ENCODE results near the gene PGAP1. TPM values are rescaled to one million over a fixed set of nuclear protein-coding genes. Genes with fewer than 3 reads are reported as not detected.

Gene PGAP1
- total RNA-seq, 4 donors from 2014 or later = 4.3 to 10.2 (median 6.9) TPM

- 5 to 9% methylated on average over 20 to 21 of the region's 22 CpGs for whole genome bisulfite sequencing, 2 donors (ENCODE audit: low coverage in 1 of 2)
- H3K27me3 ChIP-seq = no peaks in the 10 kb centered on the region
- no peak for ATAC-seq
- TF ChIP-seq, protein P1, sequence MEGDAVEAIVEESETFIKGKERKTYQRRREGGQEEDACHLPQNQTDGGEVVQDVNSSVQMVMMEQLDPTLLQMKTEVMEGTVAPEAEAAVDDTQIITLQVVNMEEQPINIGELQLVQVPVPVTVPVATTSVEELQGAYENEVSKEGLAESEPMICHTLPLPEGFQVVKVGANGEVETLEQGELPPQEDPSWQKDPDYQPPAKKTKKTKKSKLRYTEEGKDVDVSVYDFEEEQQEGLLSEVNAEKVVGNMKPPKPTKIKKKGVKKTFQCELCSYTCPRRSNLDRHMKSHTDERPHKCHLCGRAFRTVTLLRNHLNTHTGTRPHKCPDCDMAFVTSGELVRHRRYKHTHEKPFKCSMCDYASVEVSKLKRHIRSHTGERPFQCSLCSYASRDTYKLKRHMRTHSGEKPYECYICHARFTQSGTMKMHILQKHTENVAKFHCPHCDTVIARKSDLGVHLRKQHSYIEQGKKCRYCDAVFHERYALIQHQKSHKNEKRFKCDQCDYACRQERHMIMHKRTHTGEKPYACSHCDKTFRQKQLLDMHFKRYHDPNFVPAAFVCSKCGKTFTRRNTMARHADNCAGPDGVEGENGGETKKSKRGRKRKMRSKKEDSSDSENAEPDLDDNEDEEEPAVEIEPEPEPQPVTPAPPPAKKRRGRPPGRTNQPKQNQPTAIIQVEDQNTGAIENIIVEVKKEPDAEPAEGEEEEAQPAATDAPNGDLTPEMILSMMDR (IDR thresholded peaks at IDR 0.05) = no peak
- TF ChIP-seq POLR2AphosphoS5 (IDR thresholded peaks at IDR 0.05) (no peak), POLR2A (IDR thresholded peaks at IDR 0.05) (no peak), EP300 (IDR thresholded peaks at IDR 0.05) (no peak)
- peak overlapping the region; percentile 62 to 87 for H3K4me3 ChIP-seq
- H3K36me3 ChIP-seq = no peaks in the 10 kb centered on the region
- H3K27ac ChIP-seq = peak overlapping the region; percentile 86 to 96 (median 90)
- H3K4me1 ChIP-seq = peaks cover 0 to 29% (median 2%) of the 10 kb centered on the region in 3 donors
- no peaks in the 10 kb centered on the region for H3K9me3 ChIP-seq
These were observed 1.1 kb upstream of the PGAP1 start for GRCh38 chr2:196927376-196928225.

DNA sequence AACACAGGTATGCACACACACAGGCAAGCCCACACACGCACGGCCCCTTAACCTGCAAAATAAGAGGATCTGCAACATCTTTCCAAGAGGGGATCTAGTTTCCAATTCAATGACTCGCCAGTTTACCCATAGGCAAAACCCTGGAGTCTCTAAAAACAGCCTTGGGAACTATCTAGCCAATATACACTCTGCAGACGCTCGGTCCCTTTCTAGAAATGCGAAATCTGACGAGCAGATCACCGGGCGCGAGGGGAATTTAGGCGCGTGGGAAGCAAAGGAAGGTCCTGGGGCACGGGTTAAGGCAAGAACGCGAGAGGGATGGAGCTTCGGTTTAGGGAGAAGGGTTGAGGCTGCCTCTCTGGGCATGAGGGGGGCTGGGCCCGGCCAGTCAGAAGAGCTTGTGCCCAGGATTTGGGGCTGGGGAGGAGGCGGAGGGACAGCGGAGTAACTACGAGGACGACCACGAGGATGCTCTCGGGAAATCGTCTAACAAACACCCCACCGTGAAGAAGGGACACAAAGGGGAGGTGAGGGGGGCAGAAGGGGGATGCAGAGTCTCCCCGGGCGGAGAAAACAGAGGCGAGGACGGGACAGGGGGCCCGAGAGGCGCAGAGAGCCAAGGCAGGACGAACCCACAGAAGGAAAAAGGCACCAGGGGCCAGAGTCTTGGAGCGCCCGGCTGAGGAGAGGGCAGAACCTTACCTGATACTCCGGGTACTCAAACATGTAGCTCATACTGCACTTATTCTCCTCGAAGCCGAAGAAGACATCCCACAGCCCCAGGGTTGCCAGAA is 542 bp downstream of the PGAP1 start:
- 0 to 1% methylated on average over 27 to 28 of the region's 37 CpGs for WGBS, 2 donors (ENCODE audit: low coverage in 1 of 2)
- peak overlapping the region; percentile 62 to 87 for H3K4me3 ChIP-seq
- H3K4me1 ChIP-seq = peaks cover 0 to 29% (median 2%) of the 10 kb centered on the region in 3 donors
- peak overlapping the region; percentile 86 to 96 (median 90) for H3K27ac ChIP-seq
- peak; percentile 32 for ATAC-seq
- no peaks in the 10 kb centered on the region for H3K36me3 ChIP-seq
- no peaks in the 10 kb centered on the region for H3K27me3 ChIP-seq
- TF ChIP-seq EP300 (IDR thresholded peaks at IDR 0.05) (no peak), POLR2A (IDR thresholded peaks at IDR 0.05) (no peak), POLR2AphosphoS5 (IDR thresholded peaks at IDR 0.05) (no peak)
- TF ChIP-seq, protein P1 (IDR thresholded peaks at IDR 0.05) = no peak
- no peaks in the 10 kb centered on the region for H3K9me3 ChIP-seq

GRCh38 chr2:196925051-196925767 is 1.3 kb downstream of the PGAP1 start:
- Histone ChIP-seq H3K4me3 (peak overlapping the region; percentile 62 to 87), H3K4me1 (peaks cover 0 to 29% (median 2%) of the 10 kb centered on the region in 3 donors), H3K9me3 (no peaks in the 10 kb centered on the region), H3K27ac (peak overlapping the region in 3 of 4 donors; percentile 87 to 96 (median 94)), H3K27me3 (no peaks in the 10 kb centered on the region), H3K36me3 (no peaks in the 10 kb centered on the region)
- ATAC-seq = no peak
- TF ChIP-seq POLR2A (IDR thresholded peaks at IDR 0.05) = no peak
- TF ChIP-seq, protein P1 (IDR thresholded peaks at IDR 0.05) = no peak
- TF ChIP-seq POLR2AphosphoS5 (IDR thresholded peaks at IDR 0.05) = no peak
- TF ChIP-seq EP300 (IDR thresholded peaks at IDR 0.05) = no peak
- WGBS, 2 donors (ENCODE audit: low coverage in 1 of 2) = 15 to 17% methylated on average over 10 to 11 of the region's 11 CpGs

DNA sequence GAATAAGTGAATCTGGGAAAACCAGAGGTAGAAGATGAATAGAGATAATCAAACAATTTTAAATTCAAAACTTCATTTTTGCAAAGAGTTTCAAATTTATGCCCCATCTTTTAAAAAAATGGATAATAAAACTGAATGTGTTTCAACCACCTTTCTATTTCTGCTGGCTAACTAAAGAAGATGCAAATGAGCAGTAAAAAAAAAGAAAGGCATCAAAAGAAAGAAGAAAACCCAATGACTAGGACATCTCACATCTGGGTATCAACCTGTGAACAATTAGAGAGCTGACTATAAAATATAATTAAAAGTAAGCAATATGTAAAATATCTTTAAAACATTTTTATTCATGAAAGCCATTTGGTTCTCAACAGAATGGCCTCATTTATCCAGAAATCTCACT is 2.5 kb downstream of the PGAP1 start:
- Histone ChIP-seq H3K27me3 (no peaks in the 10 kb centered on the region), H3K27ac (no peak overlapping the region), H3K9me3 (no peaks in the 10 kb centered on the region), H3K36me3 (no peaks in the 10 kb centered on the region), H3K4me1 (peaks cover 0 to 29% (median 2%) of the 10 kb centered on the region in 3 donors), H3K4me3 (no peak overlapping the region)
- no peak for ATAC-seq
- TF ChIP-seq, protein P1 (IDR thresholded peaks at IDR 0.05) = no peak
- TF ChIP-seq POLR2A (IDR thresholded peaks at IDR 0.05) = no peak
- no peak for TF ChIP-seq POLR2AphosphoS5 (IDR thresholded peaks at IDR 0.05)
- TF ChIP-seq EP300 (IDR thresholded peaks at IDR 0.05) = no peak
